GM12878 (cell line): Measurements from ENCODE around the gene HYCC2. TPM values are rescaled to one million over a fixed set of nuclear protein-coding genes. Genes with fewer than 3 reads are reported as not detected.

Experiments
- ATAC-seq: fragments of 200-7000 bp; cut with Tn5 transposase; 3 replicates; pipeline ENCODE4 v1.9.1; 2020; ENCODE audit warnings: mild to moderate bottlenecking, moderate library complexity
- BruUV-seq: library from RNA; stranded (reverse); fragments of 400-500 nt; replicated peaks from 2 replicates; lab custom pipeline; 2021; lab: Mats Ljungman, UMichigan
- CTCF ChIA-PET: fragments of 300-600 bp; sonication (Branson Sonifier 250); formaldehyde crosslinking; extraction: SDS; loops from one replicate; lab custom pipeline; 2021; ENCODE audit warnings: inconsistent platforms; lab: Yijun Ruan, JAX
- POLR2A ChIA-PET: fragments of 350-600 bp; formaldehyde crosslinking; extraction: SDS; loops from one replicate; lab custom pipeline; 2021; ENCODE audit warnings: inconsistent platforms; lab: Charles Lee
- RAD21 ChIA-PET: fragments of 300-600 bp; sonication (Branson Sonifier 250); formaldehyde crosslinking; loops from one replicate; lab custom pipeline; 2023; ENCODE audit warnings: antibody characterized with exemption; ENCODE audit not compliant: unreplicated experiment; lab: Charles Lee
- SMC1A ChIA-PET: fragments of 300-600 bp; sonication (Branson Sonifier 250); formaldehyde crosslinking; loops from one replicate; lab custom pipeline; 2023; ENCODE audit not compliant: unreplicated experiment, uncharacterized antibody; lab: Charles Lee
- DNase-seq: peaks from one replicate; pipeline ENCODE4 v3.0.0-alpha.2; 2011; ENCODE audit warnings: low read depth, low spot score
- FAIRE-seq: peaks from 3 replicates; lab custom pipeline; 2011; peaks lifted over from hg19 to GRCh38; lab: Jason Lieb, UNC
- H2AFZ ChIP-seq: 2 replicates; pipeline ENCODE4 v1.6.0; 2011; ENCODE audit warnings: low read depth, low read length, control low read depth; ENCODE audit not compliant: control insufficient read depth
- H3K27ac ChIP-seq: 2 replicates; pipeline ENCODE4 v1.5.1; 2011; ENCODE audit warnings: control low read depth; ENCODE audit not compliant: control insufficient read depth, insufficient read depth
- H3K27me3 ChIP-seq, 2 experiments: replicated peaks in 1 of 2; 2 replicates each; pipeline versions ENCODE4 v1.6.0 to v1.6.1; 2011; ENCODE audit warnings: low read length in 1 of 2; ENCODE audit not compliant: control insufficient read depth in 2 of 2, insufficient read depth in 2 of 2
- H3K36me3 ChIP-seq, 2 experiments: 2 replicates each; pipeline ENCODE4 v1.5.1; 2011; ENCODE audit warnings: low read length in 1 of 2; ENCODE audit not compliant: control insufficient read depth in 2 of 2, insufficient read depth in 2 of 2
- H3K4me1 ChIP-seq: 2 replicates; pipeline ENCODE4 v1.6.1; 2011; ENCODE audit warnings: mild to moderate bottlenecking, low read length, moderate library complexity, mixed read lengths; ENCODE audit not compliant: control insufficient read depth, insufficient read depth
- H3K4me2 ChIP-seq: 2 replicates; pipeline ENCODE4 v1.6.0; 2011; ENCODE audit warnings: control low read depth; ENCODE audit not compliant: control insufficient read depth, insufficient read depth
- H3K4me3 ChIP-seq: fragments of 200-600 bp; sonication (generic); 2 replicates; pipeline ENCODE4 v1.5.1; 2016
- H3K79me2 ChIP-seq: 2 replicates; pipeline ENCODE4 v1.6.0; 2011; ENCODE audit warnings: low read length; ENCODE audit not compliant: control insufficient read depth, insufficient read depth
- H3K9ac ChIP-seq: 2 replicates; pipeline ENCODE4 v1.8.0; 2011; ENCODE audit warnings: low read length, control low read depth, mixed read lengths; ENCODE audit not compliant: control insufficient read depth, insufficient read depth
- H3K9me3 ChIP-seq: replicated peaks from 3 replicates; pipeline ENCODE4 v1.5.1; 2011; ENCODE audit warnings: mild to moderate bottlenecking, low read length; ENCODE audit not compliant: control insufficient read depth, insufficient read depth
- H4K20me1 ChIP-seq: 2 replicates; pipeline ENCODE4 v1.6.0; 2011; ENCODE audit not compliant: control insufficient read depth, insufficient read depth
- BACH1 ChIP-seq: fragments of 450-650 bp; IDR thresholded peaks from 2 replicates; pipeline ENCODE4 v1.6.1; 2017; ENCODE audit warnings: mild to moderate bottlenecking, borderline replicate concordance
- BCL11A ChIP-seq: IDR thresholded peaks from 2 replicates; pipeline ENCODE4 v1.6.1; 2011; ENCODE audit warnings: low read depth, low read length
- EED ChIP-seq: sonication (generic); IDR thresholded peaks from 2 replicates; pipeline ENCODE4 v1.6.1; 2016; ENCODE audit warnings: antibody characterized with exemption, low read depth
- HCFC1 ChIP-seq: fragments of 150-350 bp; IDR thresholded peaks from 2 replicates; pipeline ENCODE4 v1.6.1; 2014; ENCODE audit warnings: low read length
- IRF4 ChIP-seq: IDR thresholded peaks from 2 replicates; pipeline ENCODE4 v1.6.1; 2011; ENCODE audit warnings: low read depth, low read length
- MTA2 ChIP-seq: fragments of 450-650 bp; IDR thresholded peaks from 2 replicates; pipeline ENCODE4 v1.6.1; 2016; ENCODE audit warnings: low read depth, mild to moderate bottlenecking, moderate library complexity
- NR2C1 ChIP-seq: fragments of 450-650 bp; IDR thresholded peaks from 2 replicates; pipeline ENCODE4 v1.6.1; 2017; ENCODE audit warnings: antibody characterized with exemption, mild to moderate bottlenecking, moderate library complexity
- NR2C2 ChIP-seq: IDR thresholded peaks from 2 replicates; pipeline ENCODE4 v1.6.1; 2011; ENCODE audit warnings: borderline replicate concordance, low read depth; ENCODE audit not compliant: control insufficient read depth, insufficient read length
- NR2F1 ChIP-seq: fragments of 450-650 bp; conservative IDR thresholded peaks from 2 replicates; pipeline ENCODE4 v1.6.1; 2017; ENCODE audit warnings: mild to moderate bottlenecking
- POLR2AphosphoS5 ChIP-seq: IDR thresholded peaks from 2 replicates; pipeline ENCODE4 v1.6.1; 2011; ENCODE audit warnings: mild to moderate bottlenecking, low read length, inconsistent platforms
- SP1 ChIP-seq: IDR thresholded peaks from one replicate; pipeline ENCODE4 v1.6.1; 2011; ENCODE audit warnings: low read depth, low read length
- SRF ChIP-seq, 2 experiments: IDR thresholded peaks; 2 replicates each; pipeline ENCODE4 v1.6.1; 2011; ENCODE audit warnings: low read depth in 2 of 2, low read length in 2 of 2, mild to moderate bottlenecking in 1 of 2, moderate library complexity in 1 of 2
- TCF12 ChIP-seq: IDR thresholded peaks from 2 replicates; pipeline ENCODE4 v1.6.1; 2011; ENCODE audit warnings: low read depth, mild to moderate bottlenecking, low read length
- ZNF24 ChIP-seq: fragments of 450-650 bp; IDR thresholded peaks from 2 replicates; pipeline ENCODE4 v1.6.1; 2017; ENCODE audit warnings: antibody characterized with exemption, mild to moderate bottlenecking
- WGBS: methylation state at CpG from one replicate; pipeline ENCODE4 v1.1.6; 2016; ENCODE audit warnings: low lambda C conversion rate; ENCODE audit not compliant: insufficient replicate concordance, insufficient coverage; ENCODE audit errors: missing lambda C conversion rate; 5-methylcytosine and 5-hydroxymethylcytosine counted together
- in situ Hi-C: fragments of 300-500 bp; cut with MboI; formaldehyde crosslinking; loops from 9 replicates; pipeline ENCODE4 v1.14.3; 2018; ENCODE audit warnings: mixed read lengths
- intact Hi-C: fragments of 100-400 bp; cut with micrococcal nuclease; formaldehyde crosslinking; loops from one replicate; pipeline ENCODE4 v1.14.2; 2022; ENCODE audit not compliant: unreplicated experiment
- polyA plus RNA-seq, 11 experiments: library from polyadenylated mRNA; depleted of rRNA in 4 of 11; unstranded in 6 of 11; stranded (reverse) in 5 of 11; fragments of >200 nt; fragmentation: Nextera tagmentation in 4 of 11; fragmentation: Illumina TruSeq in 1 of 11; extraction: Ambion mirVana in 4 of 11; extraction: Trizol in 1 of 11; gene quantifications; 1 replicate in 1 of 11; 2 replicates in 10 of 11; pipeline versions ENCODE4 v1.2.1 to v1.2.3, GENCODE V29; 2011 to 2016; ENCODE audit warnings: inconsistent platforms in 2 of 11, missing spikeins in 2 of 11, low read depth in 1 of 11
- total RNA-seq, 4 experiments: library from RNA; depleted of rRNA in 3 of 4; stranded (reverse); fragments of >200 nt in 3 of 4; fragmentation: Illumina TruSeq in 1 of 4; extraction: Trizol in 1 of 4; gene quantifications; 2 replicates each; pipeline versions ENCODE4 v1.2.1 to v1.2.3, GENCODE V29; 2013 to 2021
- TF ChIP-seq, protein P1 (sequence below): fragments of 450-650 bp; IDR thresholded peaks from 2 replicates; pipeline ENCODE4 v1.6.1; 2017; ENCODE audit warnings: borderline replicate concordance
- TF ChIP-seq, protein P2 (sequence below): fragments of 450-650 bp; IDR thresholded peaks from 2 replicates; pipeline ENCODE4 v1.6.1; 2017; ENCODE audit warnings: mild to moderate bottlenecking, moderate library complexity

HYCC2 gene
- total and polyA plus RNA-seq, 10 of the 15 experiments (the other 5 are each of a cell fraction or from before 2014, with no cell fraction given): 3.4 to 17.4 (median 8.0) TPM

DNA sequence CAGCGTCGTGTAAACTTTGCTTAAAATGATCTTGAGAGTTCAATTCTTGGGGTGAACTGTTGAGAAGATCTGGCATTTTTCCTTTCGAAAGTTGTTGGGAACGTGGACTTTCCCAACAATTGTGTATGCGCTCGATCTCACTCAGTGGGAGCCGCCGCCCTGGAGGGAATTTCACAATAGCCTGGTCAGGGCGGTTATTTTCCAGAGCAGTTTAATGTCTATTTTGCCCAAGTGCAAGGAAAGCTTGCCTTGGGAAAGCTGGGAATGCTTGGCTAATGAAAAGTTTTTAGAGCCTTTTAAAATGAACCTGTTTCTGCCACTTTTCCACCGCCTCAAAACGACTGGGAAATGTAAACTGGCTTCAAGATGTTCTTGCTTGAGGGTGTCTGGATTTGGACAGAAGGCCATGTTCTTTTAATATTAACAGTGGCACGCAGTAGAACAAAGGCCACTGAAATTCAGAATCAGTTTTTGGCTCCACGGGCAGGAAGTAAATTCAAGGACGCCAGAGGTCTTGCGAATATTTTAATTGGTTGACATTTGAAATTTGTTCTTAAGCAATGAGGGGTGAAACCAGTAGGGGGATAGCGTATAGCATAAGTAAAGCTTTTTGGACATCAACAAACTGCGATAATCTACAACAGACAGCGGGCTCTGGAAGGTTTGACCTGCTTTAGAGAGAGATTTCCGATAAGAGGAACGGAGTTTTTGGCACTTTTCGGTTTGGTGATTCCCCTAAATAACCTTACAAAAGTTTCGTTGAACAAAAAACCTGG, 45.7 kb upstream of the HYCC2 start (continued):
- TF ChIP-seq HCFC1 (no peak), NR2C1 (no peak)
- TF ChIP-seq, protein P1, sequence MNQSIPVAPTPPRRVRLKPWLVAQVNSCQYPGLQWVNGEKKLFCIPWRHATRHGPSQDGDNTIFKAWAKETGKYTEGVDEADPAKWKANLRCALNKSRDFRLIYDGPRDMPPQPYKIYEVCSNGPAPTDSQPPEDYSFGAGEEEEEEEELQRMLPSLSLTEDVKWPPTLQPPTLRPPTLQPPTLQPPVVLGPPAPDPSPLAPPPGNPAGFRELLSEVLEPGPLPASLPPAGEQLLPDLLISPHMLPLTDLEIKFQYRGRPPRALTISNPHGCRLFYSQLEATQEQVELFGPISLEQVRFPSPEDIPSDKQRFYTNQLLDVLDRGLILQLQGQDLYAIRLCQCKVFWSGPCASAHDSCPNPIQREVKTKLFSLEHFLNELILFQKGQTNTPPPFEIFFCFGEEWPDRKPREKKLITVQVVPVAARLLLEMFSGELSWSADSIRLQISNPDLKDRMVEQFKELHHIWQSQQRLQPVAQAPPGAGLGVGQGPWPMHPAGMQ: no peak

DNA sequence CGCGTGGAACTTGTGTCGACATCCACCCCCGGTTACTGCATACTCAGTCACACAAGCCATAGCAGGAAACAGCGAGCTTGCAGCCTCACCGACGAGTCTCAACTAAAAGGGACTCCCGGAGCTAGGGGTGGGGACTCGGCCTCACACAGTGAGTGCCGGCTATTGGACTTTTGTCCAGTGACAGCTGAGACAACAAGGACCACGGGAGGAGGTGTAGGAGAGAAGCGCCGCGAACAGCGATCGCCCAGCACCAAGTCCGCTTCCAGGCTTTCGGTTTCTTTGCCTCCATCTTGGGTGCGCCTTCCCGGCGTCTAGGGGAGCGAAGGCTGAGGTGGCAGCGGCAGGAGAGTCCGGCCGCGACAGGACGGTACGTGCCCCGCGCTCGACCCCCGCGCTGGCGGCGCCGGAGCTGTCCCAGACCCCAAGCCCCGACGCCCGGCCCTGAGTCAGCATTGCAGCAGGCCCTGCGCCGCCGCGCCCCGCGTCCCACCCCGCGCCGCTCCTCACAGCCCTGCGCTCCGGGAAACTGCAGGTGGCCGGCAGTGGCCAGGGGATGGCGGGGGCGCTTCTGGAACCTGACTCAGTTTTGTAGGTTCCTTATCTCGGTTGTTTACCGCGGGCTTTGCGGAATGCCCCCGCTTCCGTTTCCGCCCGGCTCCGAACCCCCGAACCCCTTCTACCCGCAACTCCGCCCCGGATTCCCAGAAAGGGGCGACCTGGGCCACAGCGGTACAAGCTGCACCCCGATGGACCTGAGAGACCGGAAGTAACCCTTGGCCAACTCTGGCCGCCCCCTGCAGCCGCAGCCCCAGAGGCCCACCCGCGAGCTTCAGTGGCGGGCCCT, 44.9 kb upstream of the HYCC2 start, which contains the start of gene CFLAR:
Gene CFLAR (plus strand): TSS at position 50 of the 844 bp plus-strand sequence. CDS start 13,702 bp downstream, outside the sequence.
- peak within 1 kb of the TSS; percentile 98 for H3K4me2 ChIP-seq
- peak within 1 kb of the TSS; percentile 99 for H3K27ac ChIP-seq
- peak within 1 kb of the TSS; percentile 81 for H2AFZ ChIP-seq
- H3K79me2 ChIP-seq: peaks cover 66% of the 10 kb centered on the region
- DNase-seq (no peak), FAIRE-seq (no peak), ATAC-seq (peak; percentile 50)
- peaks cover 6% of the 10 kb centered on the region; the same call in 1 of the 2 replicates for H3K4me1 ChIP-seq
- H3K9ac ChIP-seq: peak within 1 kb of the TSS; percentile 99
- WGBS: 1% methylated on average over 70 of the region's 75 CpGs
- SMC1A ChIA-PET: interaction anchor here (0.8 to 9.4 kb wide), 12 partner anchors 15 to 153 kb away, joined by 3 to 143 read pairs (median 4); partner anchors contain the start of genes CASP10, NDUFB3 and ORC2
- in situ Hi-C loops (no loop called here), intact Hi-C loops (loop anchor here (2.0 to 5.0 kb wide), 5 partner anchors 46 to 228 kb away; partner anchors contain the start of genes HYCC2, NIF3L1, ORC2 and PPIL3)
- POLR2A ChIA-PET: interaction anchor here (0.6 to 7.0 kb wide), 18 partner anchors 14 to 403 kb away, joined by 3 to 127 read pairs (median 4); partner anchors contain the start of genes CLK1, HYCC2, NDUFB3 and NIF3L1
- RAD21 ChIA-PET: interaction anchor here (0.7 to 7.7 kb wide), 8 partner anchors 25 to 403 kb away, joined by 3 to 71 read pairs (median 6); partner anchors contain the start of genes CASP10 and NDUFB3
- H3K27me3 ChIP-seq: no peaks in the 10 kb centered on the region
- BruUV-seq: no TSS peak
- H3K4me3 ChIP-seq: peak within 1 kb of the TSS; percentile 82
- H3K9me3 ChIP-seq: no peaks in the 10 kb centered on the region
- no peaks in the 10 kb centered on the region for H4K20me1 ChIP-seq
- H3K36me3 ChIP-seq: no peaks in the 10 kb centered on the region
- CTCF ChIA-PET: interaction anchor here (0.7 to 5.0 kb wide), 16 partner anchors 10 to 403 kb away, joined by 3 to 53 read pairs (median 10); partner anchors contain the start of genes CASP10 and HYCC2
- TF ChIP-seq EED: peak; percentile 79
- TF ChIP-seq NR2C2: no peak
- 0 out of 4 replicates have a peak, but pooled peaks of 1 of the 2 experiments have one; percentile 48 for TF ChIP-seq SRF (IDR thresholded peaks at IDR 0.05; ENCODE audit: low read depth in 2 of 2, low read length in 2 of 2)
- no peak for TF ChIP-seq IRF4
- TF ChIP-seq POLR2AphosphoS5: peak; percentile 91
- no peak for TF ChIP-seq ZNF24
- TF ChIP-seq BCL11A: peak; percentile 34
- TF ChIP-seq, protein P2, sequence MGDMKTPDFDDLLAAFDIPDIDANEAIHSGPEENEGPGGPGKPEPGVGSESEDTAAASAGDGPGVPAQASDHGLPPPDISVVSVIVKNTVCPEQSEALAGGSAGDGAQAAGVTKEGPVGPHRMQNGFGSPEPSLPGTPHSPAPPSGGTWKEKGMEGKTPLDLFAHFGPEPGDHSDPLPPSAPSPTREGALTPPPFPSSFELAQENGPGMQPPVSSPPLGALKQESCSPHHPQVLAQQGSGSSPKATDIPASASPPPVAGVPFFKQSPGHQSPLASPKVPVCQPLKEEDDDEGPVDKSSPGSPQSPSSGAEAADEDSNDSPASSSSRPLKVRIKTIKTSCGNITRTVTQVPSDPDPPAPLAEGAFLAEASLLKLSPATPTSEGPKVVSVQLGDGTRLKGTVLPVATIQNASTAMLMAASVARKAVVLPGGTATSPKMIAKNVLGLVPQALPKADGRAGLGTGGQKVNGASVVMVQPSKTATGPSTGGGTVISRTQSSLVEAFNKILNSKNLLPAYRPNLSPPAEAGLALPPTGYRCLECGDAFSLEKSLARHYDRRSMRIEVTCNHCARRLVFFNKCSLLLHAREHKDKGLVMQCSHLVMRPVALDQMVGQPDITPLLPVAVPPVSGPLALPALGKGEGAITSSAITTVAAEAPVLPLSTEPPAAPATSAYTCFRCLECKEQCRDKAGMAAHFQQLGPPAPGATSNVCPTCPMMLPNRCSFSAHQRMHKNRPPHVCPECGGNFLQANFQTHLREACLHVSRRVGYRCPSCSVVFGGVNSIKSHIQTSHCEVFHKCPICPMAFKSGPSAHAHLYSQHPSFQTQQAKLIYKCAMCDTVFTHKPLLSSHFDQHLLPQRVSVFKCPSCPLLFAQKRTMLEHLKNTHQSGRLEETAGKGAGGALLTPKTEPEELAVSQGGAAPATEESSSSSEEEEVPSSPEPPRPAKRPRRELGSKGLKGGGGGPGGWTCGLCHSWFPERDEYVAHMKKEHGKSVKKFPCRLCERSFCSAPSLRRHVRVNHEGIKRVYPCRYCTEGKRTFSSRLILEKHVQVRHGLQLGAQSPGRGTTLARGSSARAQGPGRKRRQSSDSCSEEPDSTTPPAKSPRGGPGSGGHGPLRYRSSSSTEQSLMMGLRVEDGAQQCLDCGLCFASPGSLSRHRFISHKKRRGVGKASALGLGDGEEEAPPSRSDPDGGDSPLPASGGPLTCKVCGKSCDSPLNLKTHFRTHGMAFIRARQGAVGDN: peak; percentile 75; the same call in 1 of the 2 replicates
- peak; percentile 62 for TF ChIP-seq SP1
- peak; percentile 88 for TF ChIP-seq BACH1
- peak; percentile 85 for TF ChIP-seq TCF12
- peak; percentile 64 for TF ChIP-seq MTA2
- TF ChIP-seq NR2F1: peak; percentile 90
